ENCODE data around the gene PRKCA. TPM values are rescaled to one million over a fixed set of nuclear protein-coding genes. Genes with fewer than 3 reads are reported as not detected.

The PRKCA gene
- total RNA-seq, 1 donor from 2014 or later = 4.7 TPM

- Histone ChIP-seq H3K36me3 (ENCODE audit: control insufficient read depth, insufficient read depth, low read length) (no peaks in the 10 kb centered on the region), H3K27me3 (ENCODE audit: control insufficient read depth, insufficient read depth, low read length) (no peaks in the 10 kb centered on the region), H3K4me3 (ENCODE audit: low read depth, low read length) (no peak overlapping the region)
- DNase-seq (ENCODE audit: low read depth) (no peak), FAIRE-seq (no peak)
- TF ChIP-seq CTCF (IDR thresholded peaks at IDR 0.05; ENCODE audit: insufficient read depth, low read length, severe bottlenecking) = no peak
These were observed 508.7 kb downstream of the PRKCA start for GRCh38 chr17:66810951-66811682.

- DNase-seq (ENCODE audit: low read depth) = no peak
- Histone ChIP-seq H3K27me3 (ENCODE audit: control insufficient read depth, insufficient read depth, low read length) (no peaks in the 10 kb centered on the region), H3K36me3 (ENCODE audit: control insufficient read depth, insufficient read depth, low read length) (no peaks in the 10 kb centered on the region), H3K4me3 (ENCODE audit: low read depth, low read length) (no peak overlapping the region)
- no peak for FAIRE-seq
- no peak for TF ChIP-seq CTCF (IDR thresholded peaks at IDR 0.05; ENCODE audit: insufficient read depth, low read length, severe bottlenecking)
These were observed 509.3 kb downstream of the PRKCA start for GRCh38 chr17:66811683-66812054.

GRCh38 chr17:66812571-66812970, 510.2 kb downstream of the PRKCA start:
- H3K4me3 ChIP-seq (ENCODE audit: low read depth, low read length) = no peak overlapping the region
- no peak for FAIRE-seq
- TF ChIP-seq CTCF (IDR thresholded peaks at IDR 0.05; ENCODE audit: insufficient read depth, low read length, severe bottlenecking) = no peak
- H3K27me3 ChIP-seq (ENCODE audit: control insufficient read depth, insufficient read depth, low read length) = no peaks in the 10 kb centered on the region
- no peaks in the 10 kb centered on the region for H3K36me3 ChIP-seq (ENCODE audit: control insufficient read depth, insufficient read depth, low read length)
- no peak for DNase-seq (ENCODE audit: low read depth)

- no peak for TF ChIP-seq CTCF (IDR thresholded peaks at IDR 0.05; ENCODE audit: insufficient read depth, low read length, severe bottlenecking)
- Histone ChIP-seq H3K36me3 (ENCODE audit: control insufficient read depth, insufficient read depth, low read length) (no peaks in the 10 kb centered on the region), H3K27me3 (ENCODE audit: control insufficient read depth, insufficient read depth, low read length) (no peaks in the 10 kb centered on the region), H3K4me3 (ENCODE audit: low read depth, low read length) (no peak overlapping the region)
- FAIRE-seq = no peak
- DNase-seq (ENCODE audit: low read depth) = no peak
These were observed 510.9 kb downstream of the PRKCA start for GRCh38 chr17:66813296-66813695.

GRCh38 chr17:66814026-66814425, 511.6 kb downstream of the PRKCA start:
- DNase-seq (ENCODE audit: low read depth) (no peak), FAIRE-seq (peak; percentile 7)
- no peak overlapping the region for H3K4me3 ChIP-seq (ENCODE audit: low read depth, low read length)
- H3K36me3 ChIP-seq (ENCODE audit: control insufficient read depth, insufficient read depth, low read length) = no peaks in the 10 kb centered on the region
- TF ChIP-seq CTCF (IDR thresholded peaks at IDR 0.05; ENCODE audit: insufficient read depth, low read length, severe bottlenecking) = no peak
- H3K27me3 ChIP-seq (ENCODE audit: control insufficient read depth, insufficient read depth, low read length) = no peaks in the 10 kb centered on the region

GRCh38 chr17:66814570-66814969, 512.2 kb downstream of the PRKCA start:
- TF ChIP-seq CTCF (IDR thresholded peaks at IDR 0.05; ENCODE audit: insufficient read depth, low read length, severe bottlenecking) = no peak
- DNase-seq (ENCODE audit: low read depth) = no peak
- Histone ChIP-seq H3K36me3 (ENCODE audit: control insufficient read depth, insufficient read depth, low read length) (no peaks in the 10 kb centered on the region), H3K27me3 (ENCODE audit: control insufficient read depth, insufficient read depth, low read length) (no peaks in the 10 kb centered on the region), H3K4me3 (ENCODE audit: low read depth, low read length) (no peak overlapping the region)
- FAIRE-seq = no peak
